ENCODE measurements around the gene CLCNKB.
"Not testable (repeated sequence)": the region's sequence is repeated elsewhere in the genome, so short reads cannot be mapped to it uniquely, and the experiment has no call there.

CLCNKB gene

DNA sequence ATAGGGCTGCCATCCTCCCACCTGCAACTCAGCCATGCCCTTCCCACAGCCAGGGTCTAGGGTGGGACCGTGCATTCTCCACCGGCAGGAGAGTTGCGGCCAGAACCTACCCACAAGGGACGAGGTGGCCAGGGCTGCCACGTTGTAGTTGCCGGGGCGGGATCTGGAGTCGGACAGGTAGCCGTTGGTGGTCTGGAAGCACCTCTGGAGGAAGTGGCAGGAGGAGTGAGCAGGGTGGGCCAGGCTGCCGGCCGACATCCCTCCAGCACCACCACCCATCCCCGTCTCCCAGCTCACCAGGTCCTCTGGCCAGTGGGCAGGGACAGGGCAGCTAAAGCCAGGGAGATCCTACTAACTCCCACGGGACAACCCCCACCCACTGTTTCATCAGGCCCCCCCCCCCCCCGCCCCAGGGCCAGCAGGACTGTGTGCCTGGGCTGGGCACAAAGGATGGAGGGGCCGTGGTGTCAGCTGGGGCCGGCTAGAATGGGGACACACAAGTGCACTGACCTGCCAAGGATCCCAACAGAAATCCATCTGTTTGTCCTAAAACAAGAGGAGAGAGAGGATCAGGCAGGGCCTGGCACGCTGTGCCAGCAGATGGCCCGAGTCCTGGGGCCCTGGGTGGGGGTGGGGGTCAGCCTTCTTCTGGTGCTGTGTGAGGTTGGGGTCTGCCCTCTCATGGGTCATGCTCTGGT, 18.6 kb downstream of the CLCNKB start:
- DNase-seq: not testable (repeated sequence)

DNA sequence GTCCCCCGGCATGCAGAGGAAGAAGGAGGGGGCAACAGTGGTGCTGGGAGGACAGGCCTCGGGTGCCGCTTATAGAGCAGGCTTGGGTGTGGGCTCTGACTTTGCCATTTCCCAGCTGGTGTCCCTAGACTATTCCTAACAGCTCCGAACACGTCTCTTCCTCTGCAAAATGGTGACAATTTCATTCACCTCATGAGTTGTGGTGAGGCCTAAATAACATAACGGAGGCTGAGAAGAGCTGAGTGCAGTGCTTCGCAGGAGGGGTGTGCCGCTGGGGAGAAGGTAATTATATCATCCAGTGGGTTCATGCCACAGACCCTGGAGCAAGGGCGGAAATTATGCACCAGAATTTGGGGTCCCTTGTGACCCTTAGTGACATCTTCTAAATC, 19.1 kb downstream of the CLCNKB start:
- not testable (repeated sequence) for DNase-seq

DNA sequence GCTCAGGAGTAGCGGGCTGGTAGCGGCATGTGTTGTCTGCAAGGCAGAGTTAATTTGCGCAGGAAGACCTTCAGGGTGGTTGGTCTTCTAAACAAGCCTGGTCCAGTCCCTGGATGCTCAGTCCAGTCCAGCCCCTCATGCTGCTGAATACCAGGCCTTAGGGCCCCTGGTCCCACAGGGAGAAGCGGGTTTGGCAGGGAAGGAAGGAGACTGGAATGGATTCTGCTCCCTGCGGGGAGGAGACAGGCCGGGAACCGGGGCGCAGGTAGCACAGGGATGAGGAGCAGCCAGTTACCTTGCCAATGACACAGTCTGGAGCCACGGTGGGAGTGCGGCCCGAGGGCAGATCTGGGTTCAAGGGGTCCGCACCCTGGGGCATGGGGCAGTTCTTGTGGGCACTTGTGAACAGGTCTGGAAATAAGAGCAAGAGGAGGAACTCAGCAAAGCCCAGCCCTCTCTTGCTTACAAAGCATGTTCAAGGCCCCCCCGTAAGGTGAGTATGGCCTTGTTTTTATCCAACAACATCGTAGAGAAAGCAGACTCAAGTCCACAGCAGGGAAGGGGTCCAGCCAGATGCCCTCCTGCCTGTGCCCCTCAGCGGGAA, 19.7 kb downstream of the CLCNKB start:
- DNase-seq: no peak

DNA sequence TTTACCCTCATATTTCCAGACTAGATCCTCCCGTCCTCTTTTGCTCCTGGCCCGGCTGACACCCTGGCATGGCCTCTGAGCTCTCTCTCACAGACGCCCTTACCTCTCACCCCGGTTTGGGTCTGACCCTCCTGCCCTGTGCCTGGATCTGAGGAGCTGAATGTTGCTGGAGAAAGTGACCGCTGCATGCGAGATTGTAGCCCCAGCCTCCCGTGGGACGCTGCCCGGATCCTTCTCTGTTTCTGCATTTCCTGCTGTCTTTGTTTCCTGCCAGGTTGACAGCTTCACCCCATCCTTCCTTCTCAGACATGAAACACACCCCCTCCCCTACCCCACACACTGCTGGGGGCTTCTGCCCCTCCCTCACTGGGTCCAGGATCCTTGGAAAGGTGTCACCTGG, 20.3 kb downstream of the CLCNKB start:
- DNase-seq: no peak

DNA sequence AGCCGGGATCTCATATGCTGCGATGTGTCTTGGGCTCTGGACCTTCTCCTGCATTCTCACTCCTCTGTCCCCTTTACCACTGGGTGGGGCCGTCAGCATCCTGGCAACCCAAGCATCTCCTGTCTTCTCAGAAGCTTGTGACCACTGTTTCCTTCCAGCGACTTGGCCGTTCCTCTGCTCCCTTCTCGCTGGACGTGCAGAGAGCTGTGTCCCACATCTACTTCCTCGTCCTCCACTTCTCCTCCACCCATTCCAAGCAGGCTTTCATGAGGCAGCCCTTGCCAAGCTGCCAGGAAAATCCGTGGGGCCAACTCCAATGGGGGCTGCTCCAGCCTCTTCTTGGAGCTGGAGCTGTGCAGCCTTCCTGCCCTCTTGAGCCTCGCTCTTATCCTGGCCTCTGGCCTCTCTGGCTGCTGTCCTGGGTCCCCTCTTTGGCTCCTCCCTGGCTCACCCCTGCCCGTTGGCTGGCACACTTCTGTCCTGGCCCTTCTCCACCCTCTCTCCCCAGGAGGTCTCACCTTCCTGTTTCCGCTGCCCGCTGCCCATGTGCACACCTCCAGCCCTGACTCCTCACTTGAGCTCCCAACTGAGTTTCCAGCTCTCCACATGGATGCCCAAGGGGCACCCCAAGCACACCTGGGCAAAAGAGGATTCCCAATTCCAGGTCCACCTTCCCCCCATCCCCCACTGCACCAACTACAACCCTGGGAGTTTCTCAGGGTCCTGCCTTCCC, 21.1 kb downstream of the CLCNKB start:
- DNase-seq: no peak

DNA sequence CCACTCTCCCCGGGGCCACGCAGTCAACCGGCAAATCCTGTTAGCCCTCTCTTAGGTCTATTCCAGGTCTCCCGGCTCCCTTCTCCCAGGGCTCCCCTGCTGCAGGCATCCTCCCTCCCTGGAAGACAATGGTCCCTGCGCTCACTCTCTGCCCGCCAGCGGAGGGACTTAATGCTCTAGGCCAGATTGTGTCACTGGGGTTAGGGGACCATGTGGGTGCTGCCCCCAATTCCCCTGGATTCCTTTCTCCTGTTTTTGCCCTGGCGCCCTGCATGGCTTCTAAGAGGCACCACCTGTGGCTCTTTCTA, 21.6 kb downstream of the CLCNKB start:
- no peak for DNase-seq

DNA sequence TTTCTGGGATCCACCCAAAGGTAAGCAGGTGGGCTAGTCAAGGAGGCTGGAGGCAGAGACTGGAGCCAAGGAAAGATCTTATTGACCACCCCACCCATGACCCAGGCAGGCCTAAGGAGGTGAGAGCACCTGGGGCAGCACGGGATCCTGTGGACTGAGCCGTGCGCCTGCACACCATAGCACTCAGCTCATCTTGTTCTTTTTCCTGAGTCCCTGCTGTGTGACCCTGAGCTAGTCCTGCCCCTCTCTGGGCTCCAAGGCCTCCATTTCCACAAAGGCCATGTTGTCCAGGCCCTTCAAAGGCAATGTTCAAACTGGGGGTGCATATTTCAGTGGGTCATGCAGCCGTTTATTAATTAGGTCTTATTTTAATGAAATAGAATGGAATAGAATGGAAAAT, 22.7 kb downstream of the CLCNKB start:
- no peak for DNase-seq

DNA sequence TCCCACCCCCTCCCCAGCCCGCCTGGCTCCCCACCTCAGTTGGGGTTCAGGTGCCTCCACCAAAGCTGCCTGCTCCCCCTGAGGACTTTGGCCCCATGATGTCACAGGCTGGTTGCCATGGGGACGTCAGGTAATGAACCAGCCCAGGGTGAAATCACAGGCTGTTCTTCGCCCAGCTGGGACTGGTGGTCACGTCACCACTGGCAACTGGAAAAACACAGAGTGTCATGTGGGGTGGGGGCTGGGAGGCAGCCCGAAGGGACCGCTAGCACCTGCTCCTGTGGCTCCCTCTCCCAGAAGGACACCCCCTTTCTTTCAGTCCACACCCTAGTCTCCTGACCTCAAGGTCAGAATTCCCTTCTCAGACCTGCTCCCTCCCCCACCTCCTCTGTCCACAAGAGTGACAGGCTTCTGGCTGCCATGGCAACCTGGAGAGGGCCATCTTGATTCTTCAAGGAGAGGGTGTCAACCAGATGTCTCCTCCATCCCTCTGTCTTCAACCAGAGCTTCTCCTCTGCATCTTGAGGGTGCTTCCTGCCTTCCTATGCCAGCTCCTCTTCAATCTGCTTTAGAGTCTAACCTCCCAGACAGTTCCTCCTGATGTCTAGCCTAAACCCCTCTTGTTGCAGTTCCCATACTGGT, 23.7 kb downstream of the CLCNKB start:
- DNase-seq: no peak

DNA sequence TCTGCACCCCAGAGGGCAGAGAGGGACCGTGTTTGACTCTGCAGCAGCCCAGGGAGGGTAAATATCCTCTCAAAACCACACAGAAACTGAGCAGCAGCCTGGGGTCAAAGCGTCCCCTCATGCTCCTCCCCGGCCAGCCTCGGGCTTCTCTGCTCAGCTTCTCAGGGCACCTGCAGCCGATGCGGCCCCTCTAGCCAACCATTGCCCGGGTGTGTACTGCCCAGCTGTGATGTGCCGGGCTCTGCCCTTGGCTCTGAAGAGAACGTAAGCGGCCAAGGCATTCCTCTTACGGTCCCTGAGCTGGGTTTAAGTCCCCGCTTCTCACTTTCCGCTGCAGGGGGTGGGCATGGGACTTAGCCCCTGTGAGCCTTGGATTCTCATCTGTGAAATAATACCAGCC, 24.4 kb downstream of the CLCNKB start:
- DNase-seq: no peak

DNA sequence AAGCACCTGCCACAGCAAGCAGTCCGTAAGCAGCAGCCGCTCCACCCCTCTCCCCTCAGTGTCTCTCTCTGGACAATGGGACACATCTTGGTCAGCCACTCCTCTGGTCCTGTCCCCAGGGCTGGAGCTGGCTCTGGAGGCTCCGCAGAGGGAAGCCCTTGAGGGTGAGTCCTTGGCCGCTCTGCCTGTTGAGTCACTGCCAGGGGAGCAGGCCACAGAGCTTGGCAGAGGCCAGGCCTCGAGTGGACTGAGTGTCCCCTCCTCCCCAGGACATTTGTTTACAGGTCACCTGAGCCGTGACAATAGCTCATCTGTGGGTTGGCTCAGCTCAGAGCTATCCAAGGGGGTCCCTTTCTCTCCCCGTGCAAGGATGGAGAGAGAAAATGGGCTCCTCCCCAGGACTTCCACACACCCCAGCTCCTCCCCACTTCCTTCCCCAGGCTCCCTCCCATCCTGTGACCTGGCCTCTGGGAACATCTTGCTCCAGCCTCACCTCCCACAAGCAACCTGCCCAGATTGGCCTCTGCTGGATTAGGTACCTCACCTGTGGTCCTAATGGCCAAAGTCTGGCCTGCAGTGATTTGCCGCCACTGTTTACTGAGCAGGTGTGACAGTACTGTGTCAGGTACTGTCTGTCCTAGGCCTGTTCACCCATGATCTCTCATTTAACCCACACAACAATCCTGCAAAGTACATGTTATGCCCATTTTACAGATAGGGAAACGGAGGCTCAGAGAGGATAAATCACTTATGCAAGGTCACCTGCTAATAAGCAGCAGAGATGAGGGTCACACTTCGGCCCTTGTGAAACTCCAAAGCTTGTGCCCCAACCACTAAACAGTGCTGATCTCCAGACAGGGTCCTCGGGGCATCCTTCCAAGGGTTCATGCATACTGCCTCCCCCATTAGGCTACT, 25.0 kb downstream of the CLCNKB start:
- DNase-seq: no peak

DNA sequence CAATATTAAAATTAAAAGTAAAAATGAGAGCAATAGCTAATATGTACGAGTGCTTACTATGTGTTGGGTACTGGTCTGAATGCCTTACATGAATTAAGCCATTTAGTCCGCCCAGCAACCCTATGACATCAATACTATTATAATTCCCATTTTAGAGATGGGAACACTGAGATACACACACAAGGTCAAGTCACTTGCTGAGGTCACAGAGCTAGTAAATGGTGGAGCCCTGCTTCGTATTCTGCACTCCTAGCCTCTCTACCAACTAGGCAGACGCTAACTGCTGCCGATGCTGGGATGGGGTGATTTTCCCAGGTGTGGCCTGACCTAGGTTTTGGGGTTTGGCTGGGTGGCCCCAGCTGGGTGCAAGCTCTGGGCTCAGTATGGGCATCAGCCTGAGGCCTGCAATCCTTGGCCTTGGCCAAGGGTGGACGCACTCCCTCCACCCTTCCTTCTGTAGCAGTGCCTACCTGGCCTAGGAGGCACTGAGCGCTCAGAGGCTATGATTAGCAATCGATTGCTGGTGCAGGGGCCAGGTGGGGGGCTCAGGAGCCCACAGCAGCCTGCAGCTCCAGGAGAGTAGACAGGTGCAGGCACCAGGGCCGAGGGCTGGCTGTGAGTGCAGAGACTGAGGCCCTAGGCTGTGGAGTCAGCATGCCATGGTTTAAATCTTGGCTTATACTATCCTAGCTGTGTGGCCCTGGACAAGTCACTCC, 27.2 kb downstream of the CLCNKB start:
- no peak for DNase-seq

DNA sequence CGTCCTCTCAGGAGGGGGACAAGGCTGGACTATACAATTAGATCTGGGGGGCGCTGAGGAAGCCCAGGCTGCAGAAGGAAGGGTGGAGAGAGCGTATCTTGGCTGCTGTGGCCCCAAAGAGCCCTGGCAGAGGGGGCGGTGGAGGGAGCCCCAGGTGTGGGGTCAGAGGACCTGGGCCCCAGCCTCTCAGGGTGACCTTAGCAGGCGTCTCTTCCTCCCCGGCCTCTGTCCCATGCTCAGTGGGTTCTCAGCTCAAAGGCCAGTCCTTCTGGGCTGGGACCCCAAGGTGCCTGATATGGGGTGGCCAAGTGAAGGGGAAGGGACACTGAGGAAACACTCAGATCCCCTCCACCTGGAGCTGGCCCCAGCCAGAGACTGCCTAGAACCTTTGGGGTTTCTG, 28.0 kb downstream of the CLCNKB start:
- DNase-seq: no peak

DNA sequence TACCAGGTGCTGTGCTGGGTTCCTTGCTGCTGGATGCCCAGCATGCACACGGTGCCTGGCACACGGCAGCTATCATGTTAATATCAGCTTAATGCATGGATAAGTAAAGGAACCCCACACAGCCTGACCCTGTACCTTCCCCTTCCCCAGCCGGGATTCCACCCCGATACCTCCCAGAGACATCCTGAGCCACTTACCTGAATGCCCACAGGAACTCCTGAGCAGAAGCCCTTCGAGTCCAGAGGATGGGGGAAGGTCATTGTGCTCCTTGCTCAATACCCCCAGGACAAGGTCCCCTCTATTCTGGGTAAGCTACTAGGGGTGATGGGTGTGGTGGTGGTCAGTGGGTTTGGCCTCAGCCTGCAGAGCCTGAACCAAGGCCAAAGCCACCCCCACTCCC, 28.5 kb downstream of the CLCNKB start:
- DNase-seq: no peak

DNA sequence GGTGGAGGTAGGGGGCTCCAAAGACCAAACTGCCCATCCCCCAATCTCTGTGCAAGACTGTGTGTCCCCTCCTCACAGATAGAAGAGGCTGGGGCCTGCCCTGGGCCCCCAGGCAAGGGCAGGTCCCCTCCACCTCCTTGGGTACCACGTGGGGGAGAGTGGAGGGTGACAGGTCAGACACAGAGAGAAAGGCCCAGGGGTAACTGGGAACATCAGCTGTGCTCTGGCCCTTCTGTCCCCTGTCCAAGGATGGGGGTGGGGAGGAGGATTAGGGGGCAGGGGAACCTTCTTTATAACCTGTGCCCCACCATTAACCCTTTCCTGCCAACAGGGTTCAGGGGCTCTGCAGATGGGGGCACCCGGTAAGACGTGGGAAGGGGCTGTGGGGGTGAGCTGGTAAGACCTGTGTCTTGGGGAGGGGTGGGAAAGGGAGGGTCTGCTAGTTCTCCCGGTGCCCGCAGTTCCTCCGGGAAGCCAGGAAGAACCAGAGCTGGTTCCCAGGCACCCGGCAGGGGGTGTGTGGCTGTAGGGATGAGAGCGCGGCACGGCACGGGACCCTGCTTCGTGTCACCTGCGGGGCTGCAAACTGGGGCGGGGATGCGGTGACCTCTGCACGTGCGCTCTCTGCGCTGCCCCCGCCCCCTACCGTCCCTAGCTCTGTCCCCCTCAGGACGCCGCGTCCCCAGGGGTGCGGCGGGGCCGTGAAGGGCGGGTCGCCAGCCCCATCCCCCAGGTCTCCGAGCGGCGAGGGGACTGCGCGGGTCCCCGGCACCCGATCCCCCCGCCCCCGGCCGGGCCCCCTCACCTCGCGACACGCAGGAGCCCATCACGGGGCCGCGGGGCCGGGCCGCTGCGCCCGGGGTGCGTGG, 29.3 kb downstream of the CLCNKB start:
- DNase-seq: no peak

DNA sequence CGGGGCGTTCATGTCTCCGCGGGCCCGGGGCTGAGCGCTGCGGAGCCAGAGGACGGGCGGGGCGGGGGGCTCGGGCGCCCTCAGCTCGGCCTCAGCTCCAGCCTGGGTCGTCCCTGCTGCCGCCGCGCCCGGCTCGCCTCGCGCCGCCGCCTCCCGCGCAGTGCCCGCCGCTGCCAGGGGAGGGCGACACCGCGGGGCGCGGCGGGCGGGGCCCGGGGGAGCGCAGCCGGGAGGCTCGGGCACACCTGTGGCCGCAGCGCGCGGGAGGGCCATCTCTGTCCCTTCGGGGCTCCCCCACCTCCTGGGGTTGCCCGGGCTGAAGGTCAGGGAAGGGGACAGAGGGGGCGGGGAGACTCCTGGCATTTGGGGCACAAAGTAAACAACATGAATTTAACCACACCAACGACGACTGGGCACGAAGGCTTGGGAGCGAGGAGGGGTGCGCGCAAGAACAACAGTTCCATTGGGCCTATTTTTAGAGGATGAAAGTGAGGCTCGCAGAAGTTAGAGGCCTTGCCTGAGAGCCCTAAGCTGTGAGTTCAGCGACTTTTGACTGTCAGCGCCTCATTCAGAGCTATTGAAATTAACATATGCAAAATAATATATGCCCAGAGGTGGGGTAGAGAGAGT, 30.0 kb downstream of the CLCNKB start, which contains the start of gene FAM131C:
FAM131C (minus strand) TSS at position 162 of the 630 bp plus-strand sequence. CDS start 209 bp downstream, outside the sequence.
- DNase-seq: peak; percentile 23 to 26

DNA sequence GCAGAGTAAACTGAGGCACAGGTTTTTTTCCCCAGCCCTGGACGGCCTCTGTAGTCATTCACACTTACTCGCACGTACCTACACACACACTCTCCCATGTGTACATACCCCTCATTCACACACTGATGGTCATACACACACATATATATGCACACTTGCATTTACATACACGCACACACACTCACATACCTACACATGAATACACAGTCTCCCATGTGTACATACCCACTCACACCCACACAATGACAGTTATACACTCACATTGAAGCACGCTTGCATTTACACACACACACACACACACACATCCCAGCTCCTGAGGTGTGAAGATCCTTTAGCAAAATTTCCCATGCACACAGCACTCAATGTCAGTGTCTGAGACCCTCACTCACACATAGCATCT, 30.6 kb downstream of the CLCNKB start:
- DNase-seq: no peak

DNA sequence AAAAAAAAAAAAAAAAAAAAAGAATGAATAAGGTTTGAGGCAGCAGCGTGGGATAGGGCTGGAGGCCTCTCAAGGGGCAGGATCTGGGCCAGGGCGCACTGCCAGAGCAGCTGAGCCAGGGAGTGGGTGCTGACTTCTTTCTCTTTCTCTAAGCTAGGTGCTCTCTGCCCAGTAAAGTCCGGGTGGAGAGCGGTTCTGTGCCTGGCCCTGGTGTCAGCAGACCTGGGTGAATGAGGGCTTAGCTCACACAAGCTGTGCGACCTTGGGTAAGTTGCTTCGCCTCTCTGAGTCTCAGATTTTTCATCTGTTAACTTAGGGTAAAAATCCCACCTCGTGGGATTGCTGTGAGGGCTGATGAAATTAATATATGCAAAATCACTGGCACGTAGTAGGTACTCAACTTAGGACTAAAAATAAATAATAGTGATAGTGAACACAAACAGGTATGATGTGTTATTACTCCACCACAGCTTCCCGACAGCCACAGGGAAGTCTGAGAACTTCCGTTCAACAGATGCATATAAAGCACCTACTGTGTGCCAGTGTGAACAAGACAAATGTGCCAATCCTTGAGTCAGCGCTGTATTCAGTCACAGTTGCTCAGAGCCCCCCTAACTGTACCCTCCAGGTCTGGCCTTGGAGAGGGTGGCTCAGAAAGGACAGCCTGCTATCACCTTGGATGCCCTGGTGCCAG, 31.9 kb downstream of the CLCNKB start:
- no peak for DNase-seq

DNA sequence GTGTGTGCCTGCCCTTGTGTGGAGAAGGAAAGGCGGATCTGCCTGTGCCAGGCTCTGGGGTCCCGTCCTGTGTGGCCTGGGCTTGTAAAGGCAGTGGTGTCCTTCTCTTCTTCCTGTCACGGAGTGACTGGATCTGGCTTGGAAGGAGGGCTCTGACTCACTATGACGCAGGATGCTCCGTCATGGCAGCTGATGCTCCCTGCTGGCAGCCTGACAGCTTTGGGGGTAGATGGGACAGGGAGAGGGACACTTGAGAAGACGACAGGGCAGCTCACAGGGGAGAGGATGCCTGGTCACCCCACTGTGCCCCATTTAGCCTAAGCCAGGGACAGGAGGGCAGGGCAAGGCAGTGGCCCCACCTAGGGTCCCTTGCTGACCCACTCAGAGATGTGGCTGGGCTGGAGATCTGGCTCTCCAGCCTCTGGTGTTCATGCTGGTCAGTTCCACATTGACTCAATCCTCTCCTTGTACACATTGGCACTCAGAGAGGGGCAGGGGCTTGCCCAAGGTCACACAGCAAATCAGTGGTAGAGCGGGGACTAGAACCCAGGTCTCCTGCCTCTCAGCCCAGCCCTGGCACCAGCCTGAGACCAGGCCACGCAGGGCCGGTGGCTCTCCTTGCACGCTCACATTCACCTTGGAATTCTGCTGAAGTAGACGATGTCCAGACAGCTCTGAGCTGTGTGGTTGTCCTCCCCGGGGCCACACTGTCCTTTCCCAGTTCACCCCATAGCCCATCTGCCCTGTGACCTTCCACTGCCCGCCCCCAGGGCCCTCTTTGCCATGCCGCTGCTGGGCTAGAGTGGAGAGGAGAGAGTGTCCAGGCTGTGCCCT, 32.7 kb downstream of the CLCNKB start:
- no peak for DNase-seq

DNA sequence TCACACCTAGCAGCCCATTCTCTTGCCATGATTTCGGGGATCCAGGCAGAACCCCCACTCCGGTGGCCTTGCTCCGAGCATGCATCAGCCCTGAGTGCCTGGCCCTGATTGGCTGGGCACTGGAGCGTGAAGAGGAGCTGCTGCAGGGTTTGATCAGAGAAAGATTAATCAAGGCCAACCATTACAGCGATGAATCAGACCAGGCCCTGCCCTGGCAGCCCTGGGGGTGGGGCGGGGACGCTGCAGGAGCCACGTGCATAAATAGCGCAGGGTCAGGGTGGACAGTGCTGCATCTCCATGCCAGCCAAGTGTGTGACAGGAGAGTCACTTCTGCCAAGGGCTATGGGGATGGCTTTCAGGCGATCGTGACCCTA, 33.3 kb downstream of the CLCNKB start:
- no peak for DNase-seq

Data from activated CD4-positive, alpha-beta T cell treated with anti-CD3 and anti-CD28 coated beads for 4 hours (primary cell).